ENCODE measurements around the gene PDE5A.
A peak's percentile ranks its signal among the peaks of the same experiment; 100 is the strongest.
"Not testable (repeated sequence)": the region's sequence is repeated elsewhere in the genome, so short reads cannot be mapped to it uniquely, and the experiment has no call there.

PDE5A gene

GRCh38 chr4:119643306-119644042, 14.9 kb upstream of the PDE5A start:
- DNase-seq: no peak

GRCh38 chr4:119641765-119642164, 13.2 kb upstream of the PDE5A start:
- DNase-seq: no peak

- no peak for DNase-seq
Measured at GRCh38 chr4:119638359-119638758, 9.8 kb upstream of the PDE5A start.

GRCh38 chr4:119636851-119637250, 8.2 kb upstream of the PDE5A start:
- DNase-seq: not testable (repeated sequence)

GRCh38 chr4:119632216-119632615, 3.6 kb upstream of the PDE5A start:
- DNase-seq: no peak

GRCh38 chr4:119629142-119629471, 503 bp upstream of the PDE5A start:
- DNase-seq: no peak

- peak; percentile 84 for DNase-seq
Measured at GRCh38 chr4:119627267-119628255, 1.0 kb downstream of the PDE5A start.

GRCh38 chr4:119626943-119627266, 1.7 kb downstream of the PDE5A start:
- no peak for DNase-seq

- DNase-seq: no peak
Measured at GRCh38 chr4:119626420-119626819, 2.2 kb downstream of the PDE5A start.

- no peak for DNase-seq
Measured at GRCh38 chr4:119625761-119626160, 2.8 kb downstream of the PDE5A start.

GRCh38 chr4:119624356-119624755, 4.2 kb downstream of the PDE5A start:
- no peak for DNase-seq

GRCh38 chr4:119623025-119623424, 5.6 kb downstream of the PDE5A start:
- DNase-seq: no peak

- no peak for DNase-seq
Measured at GRCh38 chr4:119615068-119615719, 13.4 kb downstream of the PDE5A start.

- no peak for DNase-seq
Measured at GRCh38 chr4:119604266-119604665, 24.3 kb downstream of the PDE5A start.

- no peak for DNase-seq
Measured at GRCh38 chr4:119602366-119602765, 26.2 kb downstream of the PDE5A start.

- no peak for DNase-seq
Measured at GRCh38 chr4:119598521-119598920, 30.1 kb downstream of the PDE5A start.

- no peak for DNase-seq
Measured at GRCh38 chr4:119597377-119597776, 31.2 kb downstream of the PDE5A start.

GRCh38 chr4:119593698-119594097, 34.9 kb downstream of the PDE5A start:
- DNase-seq: no peak

GRCh38 chr4:119592830-119593229, 35.8 kb downstream of the PDE5A start:
- DNase-seq: no peak

- DNase-seq: no peak
Measured at GRCh38 chr4:119589165-119589564, 39.4 kb downstream of the PDE5A start.

GRCh38 chr4:119587796-119588195, 40.8 kb downstream of the PDE5A start:
- DNase-seq: no peak

- DNase-seq: no peak
Measured at GRCh38 chr4:119585771-119586170, 42.8 kb downstream of the PDE5A start.

- DNase-seq: no peak
Measured at GRCh38 chr4:119581190-119581873, 47.3 kb downstream of the PDE5A start.

All from right forelimb (tissue), 1 donor.